ENCODE results near the gene CNPY1. TPM values are rescaled to one million over a fixed set of nuclear protein-coding genes. Genes with fewer than 3 reads are reported as not detected.

The CNPY1 gene
- total and polyA plus RNA-seq, 5 experiments from 2014 or later = not detected

Other genes starting within 250 kb of the CNPY1 start
- gene INSIG1, start 248.7 kb downstream of the CNPY1 start, total RNA-seq = 10 to 100 TPM; 50.3 to 53.0 TPM
- 10 to 100 TPM; 25.5 to 33.6 (median 33.0) TPM for gene INSIG1, start 248.7 kb downstream of the CNPY1 start, polyA plus RNA-seq
- gene EN2, start 88.4 kb downstream of the CNPY1 start, total RNA-seq = not detected
- gene EN2, start 88.4 kb downstream of the CNPY1 start, polyA plus RNA-seq = not detected
- gene RBM33, start 98.1 kb upstream of the CNPY1 start, total RNA-seq = 100 to 1,000 TPM; 165 to 173 TPM
- 10 to 100 TPM; 35.3 to 65.3 (median 41.0) TPM for gene RBM33, start 98.1 kb upstream of the CNPY1 start, polyA plus RNA-seq

Data from naive thymus-derived CD8-positive, alpha-beta T cell (primary cell).